SK-N-MC (cell line): Measurements from ENCODE around the gene MFAP3L.

ENCODE experiments used
- EZH2 ChIP-seq: fragments of 200-600 bp; sonication (generic); IDR thresholded peaks from one replicate; pipeline ENCODE4 v1.6.1; 2017; ENCODE audit warnings: antibody characterized with exemption
- FOXP2 ChIP-seq: optimal IDR thresholded peaks from 2 replicates; pipeline ENCODE3; 2011; ENCODE audit warnings: mild to moderate bottlenecking, moderate library complexity; ENCODE audit not compliant: insufficient read depth; ENCODE audit errors: extremely low read length, control extremely low read depth
- POLR2AphosphoS5 ChIP-seq: IDR thresholded peaks from 2 replicates; pipeline ENCODE4 v1.6.1; 2012; ENCODE audit warnings: mild to moderate bottlenecking, low read depth, low read length, borderline replicate concordance

GRCh38 chr4:170038769-170039168 is 12.6 kb upstream of the MFAP3L start:
- TF ChIP-seq POLR2AphosphoS5, result no peak
- TF ChIP-seq EZH2, result no peak
- TF ChIP-seq FOXP2, result no peak
